ENCODE results near the gene GLUD1.
A peak's percentile ranks its signal among the peaks of the same experiment; 100 is the strongest.
"Not testable (repeated sequence)": the region's sequence is repeated elsewhere in the genome, so short reads cannot be mapped to it uniquely, and the experiment has no call there.

The GLUD1 gene

DNA sequence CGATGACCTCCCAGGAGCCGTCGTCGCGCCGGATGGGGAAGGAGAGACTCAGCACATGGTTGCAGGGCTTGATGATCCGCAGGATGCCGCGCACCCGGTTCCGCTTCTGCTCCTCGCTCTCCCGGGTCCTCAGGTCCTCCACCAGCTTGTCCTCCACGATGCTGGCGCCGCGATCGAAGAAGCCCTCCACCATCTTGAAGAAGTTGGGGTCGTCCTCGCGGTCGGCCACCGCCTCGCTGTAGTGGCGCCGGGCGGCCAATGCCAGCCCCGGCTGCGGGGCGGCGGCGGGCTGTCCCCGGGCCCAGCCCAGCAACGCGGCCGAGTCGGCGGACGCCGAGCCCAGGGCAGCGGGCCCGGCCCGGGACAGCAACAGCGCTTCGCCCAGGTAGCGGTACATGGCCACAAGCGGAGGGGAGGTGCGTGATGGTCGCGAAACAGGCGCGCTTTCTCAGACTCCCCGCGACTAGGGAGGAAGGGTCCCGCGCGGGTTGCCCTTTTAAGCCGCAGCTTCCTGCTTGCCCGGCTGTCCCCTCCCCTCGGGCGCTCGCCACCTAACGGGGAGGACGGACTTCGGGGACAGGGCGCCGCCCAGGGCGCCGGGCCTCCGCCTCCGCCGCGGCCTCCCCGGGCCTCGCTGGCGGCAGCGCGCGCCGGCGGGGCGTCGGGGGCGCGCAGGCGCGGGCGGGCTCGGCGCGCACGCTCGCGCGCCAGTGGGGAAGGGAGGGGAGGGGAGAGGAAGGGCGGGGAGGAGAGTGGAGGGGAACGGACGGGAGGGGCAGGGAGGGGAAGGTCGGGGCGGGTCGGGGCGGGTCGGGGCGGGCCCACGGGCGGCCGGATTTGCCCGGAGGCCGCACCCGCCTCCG is at the start of gene GLUD1, which contains the start of gene SHLD2:
Gene GLUD1 (minus strand): TSS at position 471 of the 863 bp plus-strand sequence. CDS start 74 bp downstream, at position 397.
Gene SHLD2 (plus strand): TSS at position 834 of the 863 bp plus-strand sequence. CDS start 56,149 bp downstream, outside the sequence.
- DNase-seq (ENCODE audit: low read depth in 1 of 2, low spot score in 1 of 2) = peak; percentile 68 to 82

- not testable (repeated sequence) for DNase-seq (ENCODE audit: low read depth in 1 of 2, low spot score in 1 of 2)
These were observed 48.4 kb upstream of the GLUD1 start for GRCh38 chr10:87143109-87143418.

GRCh38 chr10:87142230-87143108 is 47.8 kb upstream of the GLUD1 start:
- not testable (repeated sequence) for DNase-seq (ENCODE audit: low read depth in 1 of 2, low spot score in 1 of 2)

DNA sequence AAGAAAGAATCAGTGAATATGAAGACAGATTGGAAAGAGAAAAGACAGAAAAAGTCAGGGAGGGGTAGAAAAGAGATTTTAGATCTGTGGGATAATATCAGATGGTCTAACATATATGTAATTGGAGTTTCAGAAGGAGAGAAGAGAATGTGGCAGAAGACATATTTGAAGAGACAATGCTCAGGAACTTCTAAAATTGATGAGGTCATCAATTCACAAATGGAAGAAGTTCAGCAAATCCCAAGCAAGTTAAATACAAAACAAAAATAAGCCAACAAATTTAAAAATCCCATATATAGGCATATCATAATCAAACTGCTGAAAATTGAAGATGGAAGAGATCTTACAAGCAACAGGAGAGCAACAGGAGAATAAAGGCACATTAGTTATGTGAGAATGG is 42.8 kb upstream of the GLUD1 start:
- not testable (repeated sequence) for DNase-seq (ENCODE audit: low read depth in 1 of 2, low spot score in 1 of 2)

DNA sequence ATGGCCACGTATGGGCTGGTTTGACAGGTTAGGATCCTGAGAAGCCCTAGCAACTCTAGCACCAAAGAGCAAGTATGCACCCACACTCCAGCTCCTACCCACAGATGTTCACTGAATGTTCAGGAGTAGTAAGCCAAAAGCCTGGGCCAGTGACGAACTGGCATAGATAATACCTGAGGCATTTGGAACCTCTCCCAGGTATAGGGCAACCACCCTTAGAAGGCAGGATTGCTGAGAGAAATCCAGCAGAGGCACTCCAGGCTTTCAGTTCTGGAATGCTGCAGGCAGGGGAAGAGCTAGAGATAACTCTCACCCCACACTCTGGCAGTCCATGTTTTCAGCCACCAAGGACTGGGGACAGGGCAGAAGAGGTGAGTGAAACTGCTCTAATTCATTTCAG is 39.8 kb upstream of the GLUD1 start:
- not testable (repeated sequence) for DNase-seq (ENCODE audit: low read depth in 1 of 2, low spot score in 1 of 2)

- not testable (repeated sequence) for DNase-seq (ENCODE audit: low read depth in 1 of 2, low spot score in 1 of 2)
These were observed 39.3 kb upstream of the GLUD1 start for GRCh38 chr10:87133936-87134335.

GRCh38 chr10:87132176-87132575 is 37.5 kb upstream of the GLUD1 start:
- not testable (repeated sequence) for DNase-seq (ENCODE audit: low read depth in 1 of 2, low spot score in 1 of 2)

- not testable (repeated sequence) for DNase-seq (ENCODE audit: low read depth in 1 of 2, low spot score in 1 of 2)
These were observed 33.0 kb upstream of the GLUD1 start for GRCh38 chr10:87127607-87128156.

GRCh38 chr10:87127048-87127447 is 32.4 kb upstream of the GLUD1 start:
- DNase-seq (ENCODE audit: low read depth in 1 of 2, low spot score in 1 of 2) = not testable (repeated sequence)

DNA sequence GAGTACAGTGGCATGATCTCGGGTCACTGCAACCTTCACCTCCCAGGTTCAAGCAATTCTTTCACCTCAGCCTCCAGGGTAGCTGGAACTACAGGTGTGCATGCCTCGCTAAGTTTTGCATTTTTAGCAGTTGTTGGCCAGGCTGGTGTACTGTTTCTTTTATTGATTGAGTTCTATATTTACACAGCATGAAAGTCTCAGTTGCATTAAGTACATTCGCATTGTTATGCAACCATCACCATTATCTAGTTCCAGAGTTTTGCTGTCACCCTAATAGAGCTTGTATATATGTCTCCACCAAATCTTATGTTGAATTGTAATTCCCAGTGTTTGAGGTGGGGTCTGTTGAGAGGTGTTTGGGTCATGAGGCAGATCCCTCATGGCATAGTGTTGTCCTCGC is 28.7 kb upstream of the GLUD1 start:
- not testable (repeated sequence) for DNase-seq (ENCODE audit: low read depth in 1 of 2, low spot score in 1 of 2)

DNA sequence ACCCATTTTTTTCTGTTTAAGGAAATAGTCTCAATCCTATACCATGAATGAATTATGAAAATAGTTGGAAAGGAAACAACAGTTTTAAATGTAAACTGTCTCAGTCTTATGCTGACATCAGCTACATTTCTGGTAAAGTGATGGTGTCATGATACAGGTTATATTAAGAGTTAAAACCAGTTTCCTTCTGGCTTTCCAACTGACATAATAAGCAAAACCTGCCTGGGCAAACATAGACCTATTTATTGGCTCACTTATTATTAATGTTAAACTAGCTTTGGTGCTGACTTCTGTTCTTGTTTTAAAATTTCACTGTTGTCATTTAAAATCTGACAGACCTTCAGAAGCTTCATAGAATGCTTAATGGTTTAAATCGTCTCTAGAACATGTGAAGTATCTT is 24.4 kb upstream of the GLUD1 start:
- not testable (repeated sequence) for DNase-seq (ENCODE audit: low read depth in 1 of 2, low spot score in 1 of 2)

DNA sequence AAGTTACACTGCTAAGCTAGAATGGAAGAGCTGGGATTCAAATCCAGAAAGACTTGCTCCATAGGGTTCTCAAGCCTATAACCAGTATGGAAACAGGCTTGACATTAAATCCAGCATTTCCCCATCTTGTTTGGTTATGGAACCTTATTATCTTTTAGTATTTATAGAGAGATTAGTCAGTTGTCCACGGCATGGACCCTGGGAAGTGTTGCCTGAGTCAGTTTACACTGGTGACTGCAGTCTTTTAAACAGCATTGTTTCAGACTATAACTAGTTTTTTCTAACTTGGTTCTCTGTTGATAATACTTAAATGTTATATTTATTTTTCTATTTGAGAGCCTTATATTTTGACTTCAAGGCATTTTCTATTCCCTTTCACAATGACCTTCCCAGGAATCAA is 23.5 kb upstream of the GLUD1 start:
- not testable (repeated sequence) for DNase-seq (ENCODE audit: low read depth in 1 of 2, low spot score in 1 of 2)

DNA sequence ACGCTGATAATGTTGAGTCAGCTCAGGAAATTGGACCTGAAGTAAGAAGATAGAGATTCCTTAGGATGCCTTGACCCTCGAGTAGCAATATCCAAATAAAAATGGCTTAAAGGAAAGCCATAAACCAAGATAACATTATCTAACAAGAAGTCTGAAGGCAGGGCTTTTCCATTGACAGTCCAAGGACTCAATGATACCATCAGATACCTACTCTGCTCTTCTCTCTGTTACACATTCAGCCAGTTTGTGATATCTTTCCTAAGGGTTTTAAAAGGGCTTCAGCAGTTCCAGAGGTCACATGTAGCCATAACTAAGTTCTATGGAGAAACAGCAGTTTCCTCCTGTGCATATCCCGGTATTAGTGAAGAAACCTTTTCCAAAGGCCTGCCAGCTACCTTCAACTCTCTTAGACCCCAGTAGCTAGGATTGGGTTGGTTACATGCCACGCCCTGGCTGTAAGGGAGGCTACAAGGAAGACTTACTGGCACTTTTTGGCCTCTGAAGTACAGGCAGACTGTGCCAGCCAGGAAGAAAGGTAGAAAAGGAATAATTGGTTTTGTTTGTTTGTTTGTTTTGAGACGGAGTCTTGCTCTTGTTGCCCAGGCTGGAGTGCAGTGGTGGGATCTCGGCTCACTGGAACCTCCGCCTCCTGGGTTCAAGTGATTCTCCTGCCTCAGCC is 10.9 kb upstream of the GLUD1 start:
- no peak for DNase-seq (ENCODE audit: low read depth in 1 of 2, low spot score in 1 of 2)

DNA sequence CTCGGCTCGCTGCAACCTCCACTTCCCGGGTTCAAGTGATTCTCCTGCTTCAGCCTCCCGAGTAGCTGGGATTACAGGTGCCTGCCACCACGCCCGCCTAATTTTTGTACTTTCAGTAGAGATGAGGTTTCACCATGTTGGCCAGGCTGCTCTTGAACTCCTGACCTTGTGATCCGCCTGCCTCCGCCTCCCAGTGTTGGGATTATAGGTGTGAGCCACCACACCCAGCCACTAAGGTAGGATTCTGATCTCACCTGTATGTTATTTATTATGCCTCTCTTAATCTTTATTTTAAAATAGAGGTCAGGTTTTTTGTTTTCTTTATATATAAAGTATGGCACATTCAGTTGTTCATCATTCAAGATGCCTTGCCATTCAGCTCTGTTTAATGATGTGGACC is 10.1 kb upstream of the GLUD1 start:
- not testable (repeated sequence) for DNase-seq (ENCODE audit: low read depth in 1 of 2, low spot score in 1 of 2)

- DNase-seq (ENCODE audit: low read depth in 1 of 2, low spot score in 1 of 2) = no peak
These were observed 7.4 kb upstream of the GLUD1 start for GRCh38 chr10:87101996-87102395.

DNA sequence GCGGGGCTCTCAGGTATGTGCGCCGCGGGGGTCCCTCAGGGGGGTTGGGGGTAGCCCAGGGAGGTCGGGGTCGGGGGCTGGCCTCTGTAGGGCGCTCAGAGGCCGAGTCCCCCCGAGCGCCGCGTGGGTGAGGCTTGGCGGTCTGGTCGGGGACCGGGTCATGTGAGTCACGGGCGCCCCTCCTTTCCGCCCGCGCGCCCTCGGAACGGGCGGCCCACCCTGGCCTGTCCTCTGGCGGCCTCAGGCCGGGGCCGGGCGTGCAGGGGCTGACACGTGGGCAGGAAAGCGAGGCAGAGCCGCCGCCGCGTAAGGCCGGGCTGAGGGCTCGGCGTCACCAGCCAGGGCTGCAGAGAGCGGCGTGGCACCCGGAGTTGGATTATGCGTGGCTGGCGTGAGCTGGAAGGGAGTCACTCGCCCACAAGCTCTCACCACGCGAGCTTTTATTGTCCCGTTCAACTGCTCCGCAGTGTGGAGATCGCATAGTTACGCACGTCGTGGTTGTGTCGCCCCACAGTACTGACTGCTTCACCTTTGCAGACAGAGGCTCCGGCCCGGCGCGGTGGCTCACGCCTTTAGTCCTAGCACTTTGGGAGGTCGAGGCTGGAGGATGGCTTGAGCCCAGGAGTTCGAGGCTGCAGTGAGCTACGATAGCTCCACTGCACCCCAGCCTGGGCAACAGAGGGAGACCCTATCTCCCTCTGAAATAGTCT is 748 bp upstream of the GLUD1 start:
- peak; percentile 44 to 64 for DNase-seq (ENCODE audit: low read depth in 1 of 2, low spot score in 1 of 2)

GRCh38 chr10:87093632-87094372 is 841 bp downstream of the GLUD1 start:
- peak; percentile 32 to 46 for DNase-seq (ENCODE audit: low read depth in 1 of 2, low spot score in 1 of 2)

DNA sequence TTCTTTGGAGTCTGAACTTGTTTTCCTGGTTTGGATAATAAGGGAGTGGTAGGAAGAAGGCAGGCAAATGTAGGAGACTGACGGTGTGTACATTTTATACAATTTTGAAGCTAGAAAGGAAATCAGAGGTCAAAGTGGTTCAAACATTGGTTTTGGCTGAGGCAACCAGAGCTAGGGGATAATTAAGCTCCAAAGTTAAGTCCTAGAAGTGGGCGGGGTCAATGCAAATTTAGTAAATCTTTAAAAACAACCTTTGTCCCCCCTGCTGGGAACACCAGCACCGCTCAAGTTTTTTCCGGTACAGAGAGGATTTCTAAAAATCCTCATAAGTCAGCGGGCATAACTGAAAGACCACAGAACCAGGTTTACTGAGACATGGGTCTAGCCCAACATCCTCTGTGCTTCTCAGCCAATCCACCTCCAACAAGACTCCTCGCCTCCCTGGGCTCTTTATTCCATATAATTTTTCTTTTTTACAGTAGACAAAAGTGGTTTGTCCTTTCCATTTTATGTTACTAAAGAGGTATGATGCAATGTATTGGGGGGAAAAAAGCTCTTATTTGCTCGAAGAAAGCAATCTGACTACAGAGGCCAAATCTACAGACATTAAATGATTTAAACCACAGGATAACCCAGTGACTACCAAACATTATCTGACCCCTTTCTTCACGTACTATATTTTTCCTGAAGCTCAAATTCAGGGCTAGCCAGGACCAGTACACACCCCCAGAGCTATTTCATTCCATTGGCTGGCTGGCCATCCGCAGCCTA is 1.6 kb downstream of the GLUD1 start:
- DNase-seq (ENCODE audit: low read depth in 1 of 2, low spot score in 1 of 2) = no peak

GRCh38 chr10:87092376-87092860 is 2.2 kb downstream of the GLUD1 start:
- DNase-seq (ENCODE audit: low read depth in 1 of 2, low spot score in 1 of 2) = no peak

All from activated T-helper 1 cell treated with anti-CD3 and anti-CD28 coated beads, Interleukin-2, amount 50 U/mL, for 16 hours (primary cell).